Panc1 (cell line): ENCODE measurements around the gene MCTP1.

Experiments used
- POLR2AphosphoS5 ChIP-seq: IDR thresholded peaks from 2 replicates; pipeline ENCODE4 v1.6.1; 2012; ENCODE audit warnings: mild to moderate bottlenecking, low read depth, low read length, moderate library complexity
- SIN3A ChIP-seq: IDR thresholded peaks from 2 replicates; pipeline ENCODE4 v1.6.1; 2012; ENCODE audit warnings: low read depth, mild to moderate bottlenecking, low read length, moderate library complexity, borderline replicate concordance; ENCODE audit not compliant: insufficient read depth
- TF ChIP-seq, protein P1 (sequence below): fragments of 450-650 bp; IDR thresholded peaks from 2 replicates; pipeline ENCODE4 v1.5.1; 2017; ENCODE audit warnings: mild to moderate bottlenecking

DNA sequence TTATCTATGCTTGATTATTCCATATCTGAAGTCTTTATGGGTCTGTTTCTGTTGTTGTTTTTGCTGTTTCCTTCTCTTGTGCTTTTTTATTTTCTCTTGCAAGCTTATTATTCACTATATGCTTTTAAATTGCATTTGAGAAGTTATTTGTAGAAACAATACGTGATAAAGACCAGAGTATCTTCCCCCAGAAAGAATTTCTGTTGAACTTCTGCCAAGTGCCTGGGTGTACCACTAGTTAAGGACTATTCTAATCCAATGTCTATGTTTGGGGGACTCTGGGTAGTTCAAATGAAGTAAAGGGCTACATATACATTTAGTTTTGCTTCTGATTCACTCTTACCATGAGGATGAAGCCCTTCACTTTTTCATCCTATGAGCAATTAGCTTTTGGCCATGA lies 612.1 kb downstream of the MCTP1 start:
- TF ChIP-seq, protein P1, sequence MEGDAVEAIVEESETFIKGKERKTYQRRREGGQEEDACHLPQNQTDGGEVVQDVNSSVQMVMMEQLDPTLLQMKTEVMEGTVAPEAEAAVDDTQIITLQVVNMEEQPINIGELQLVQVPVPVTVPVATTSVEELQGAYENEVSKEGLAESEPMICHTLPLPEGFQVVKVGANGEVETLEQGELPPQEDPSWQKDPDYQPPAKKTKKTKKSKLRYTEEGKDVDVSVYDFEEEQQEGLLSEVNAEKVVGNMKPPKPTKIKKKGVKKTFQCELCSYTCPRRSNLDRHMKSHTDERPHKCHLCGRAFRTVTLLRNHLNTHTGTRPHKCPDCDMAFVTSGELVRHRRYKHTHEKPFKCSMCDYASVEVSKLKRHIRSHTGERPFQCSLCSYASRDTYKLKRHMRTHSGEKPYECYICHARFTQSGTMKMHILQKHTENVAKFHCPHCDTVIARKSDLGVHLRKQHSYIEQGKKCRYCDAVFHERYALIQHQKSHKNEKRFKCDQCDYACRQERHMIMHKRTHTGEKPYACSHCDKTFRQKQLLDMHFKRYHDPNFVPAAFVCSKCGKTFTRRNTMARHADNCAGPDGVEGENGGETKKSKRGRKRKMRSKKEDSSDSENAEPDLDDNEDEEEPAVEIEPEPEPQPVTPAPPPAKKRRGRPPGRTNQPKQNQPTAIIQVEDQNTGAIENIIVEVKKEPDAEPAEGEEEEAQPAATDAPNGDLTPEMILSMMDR: no peak
- TF ChIP-seq SIN3A: no peak
- no peak for TF ChIP-seq POLR2AphosphoS5
